OCI-LY1 (cell line): ENCODE results near the gene EDC4.

Source experiments
- H2AFZ ChIP-seq: fragments of 200-600 bp; sonication (generic), shearing (Covaris generic); 2 replicates; pipeline ENCODE4 v1.6.0; 2014; ENCODE audit warnings: antibody characterized with exemption, mild to moderate bottlenecking, low read length
- H3F3A ChIP-seq: fragments of 200-600 bp; sonication (generic), shearing (Covaris generic); 2 replicates; pipeline ENCODE4 v1.6.0; 2014; ENCODE audit warnings: mild to moderate bottlenecking, antibody characterized with exemption, low read length, moderate library complexity; ENCODE audit not compliant: insufficient read depth
- H3K27ac ChIP-seq: fragments of 200-600 bp; sonication (generic); 2 replicates; pipeline ENCODE4 v1.5.1; 2014; ENCODE audit warnings: low read length, mixed run types, mild to moderate bottlenecking, low read depth; ENCODE audit not compliant: poor library complexity, severe bottlenecking
- H3K27me3 ChIP-seq: fragments of 200-600 bp; sonication (generic); 2 replicates; pipeline ENCODE4 v1.6.0; 2014; ENCODE audit warnings: antibody characterized with exemption, mild to moderate bottlenecking, low read length, moderate library complexity; ENCODE audit not compliant: insufficient read depth
- H3K36me3 ChIP-seq: fragments of 200-600 bp; sonication (generic); 2 replicates; pipeline ENCODE4 v1.6.1; 2014; ENCODE audit warnings: mild to moderate bottlenecking, antibody characterized with exemption, low read length, moderate library complexity, mixed read lengths; ENCODE audit not compliant: insufficient read depth
- H3K4me1 ChIP-seq: fragments of 200-600 bp; sonication (generic); 2 replicates; pipeline ENCODE4 v1.5.1; 2014; ENCODE audit warnings: mild to moderate bottlenecking, low read length, moderate library complexity; ENCODE audit not compliant: insufficient read depth, severe bottlenecking
- H3K4me2 ChIP-seq: fragments of 200-600 bp; sonication (generic), shearing (Covaris generic); 2 replicates; pipeline ENCODE4 v1.6.1; 2014; ENCODE audit warnings: low read length
- H3K4me3 ChIP-seq: fragments of 200-600 bp; sonication (generic); 2 replicates; pipeline ENCODE4 v1.5.1; 2014; ENCODE audit warnings: low read length, low read depth, mild to moderate bottlenecking, mixed read lengths; ENCODE audit not compliant: poor library complexity, severe bottlenecking
- H3K79me2 ChIP-seq: fragments of 200-600 bp; shearing (Covaris generic); 2 replicates; pipeline ENCODE4 v1.6.1; 2016; ENCODE audit warnings: mixed run types, low read length, mixed read lengths; ENCODE audit not compliant: insufficient read depth
- H3K9ac ChIP-seq: fragments of 200-600 bp; sonication (generic), shearing (Covaris generic); 2 replicates; pipeline ENCODE4 v1.6.1; 2014; ENCODE audit warnings: mild to moderate bottlenecking, low read length, mixed read lengths
- H3K9me2 ChIP-seq: fragments of 200-600 bp; sonication (generic), shearing (Covaris generic); 2 replicates; pipeline ENCODE4 v1.6.1; 2014; ENCODE audit warnings: low read depth, mild to moderate bottlenecking, low read length, mixed read lengths
- H3K9me3 ChIP-seq: fragments of 200-600 bp; shearing (Covaris generic); 2 replicates; pipeline ENCODE4 v1.6.1; 2014; ENCODE audit warnings: low read length, mixed read lengths
- H4K20me1 ChIP-seq: fragments of 200-600 bp; sonication (generic), shearing (Covaris generic); 2 replicates; pipeline ENCODE4 v1.6.0; 2016; ENCODE audit warnings: mild to moderate bottlenecking, low read length; ENCODE audit not compliant: insufficient read depth
- CTCF ChIP-seq: fragments of 200-600 bp; sonication (generic), shearing (Covaris generic); IDR thresholded peaks from 2 replicates; pipeline ENCODE4 v1.5.1; 2017; ENCODE audit warnings: mild to moderate bottlenecking, antibody characterized with exemption, low read length, moderate library complexity, mixed read lengths
- EZH2 ChIP-seq: fragments of 200-600 bp; sonication (generic), shearing (Covaris generic); IDR thresholded peaks from 2 replicates; pipeline ENCODE4 v1.8.0; 2017; ENCODE audit warnings: borderline replicate concordance, mixed run types, mild to moderate bottlenecking, antibody characterized with exemption, low read length, moderate library complexity, mixed read lengths

The EDC4 gene

GRCh38 chr16:67892899-67893742 lies 20.3 kb downstream of the EDC4 start, which contains the start of gene PSKH1:
Gene PSKH1 (plus strand): TSS chr16:67893254. CDS start chr16:67908750, 15,496 bp downstream.
- peak within 1 kb of the TSS; percentile 78 for H3K4me2 ChIP-seq
- no peaks in the 10 kb centered on the region for H4K20me1 ChIP-seq
- no peak within 1 kb of the TSS for H2AFZ ChIP-seq
- no peaks in the 10 kb centered on the region for H3K9me3 ChIP-seq
- H3K27me3 ChIP-seq: no peaks in the 10 kb centered on the region
- H3K27ac ChIP-seq: no peak within 1 kb of the TSS
- no peaks in the 10 kb centered on the region for H3K9me2 ChIP-seq
- H3K4me3 ChIP-seq: peak within 1 kb of the TSS; percentile 91
- H3F3A ChIP-seq: no peaks in the 10 kb centered on the region
- H3K79me2 ChIP-seq: peaks cover 19% of the 10 kb centered on the region
- H3K36me3 ChIP-seq: no peaks in the 10 kb centered on the region
- TF ChIP-seq EZH2 (no peak), CTCF (no peak)
- H3K4me1 ChIP-seq: peaks cover 19% of the 10 kb centered on the region
- H3K9ac ChIP-seq: peak within 1 kb of the TSS; percentile 88

- peaks cover 19% of the 10 kb centered on the region for H3K4me1 ChIP-seq
- H3K4me2 ChIP-seq: peak overlapping the region; percentile 77
- H3K79me2 ChIP-seq: peaks cover 19% of the 10 kb centered on the region
- no peaks in the 10 kb centered on the region for H4K20me1 ChIP-seq
- H3K4me3 ChIP-seq: peak overlapping the region; percentile 91
- no peak for TF ChIP-seq CTCF
- no peak for TF ChIP-seq EZH2
- no peak overlapping the region for H3K27ac ChIP-seq
- no peaks in the 10 kb centered on the region for H3K36me3 ChIP-seq
- H2AFZ ChIP-seq: no peak overlapping the region
- H3K9me3 ChIP-seq: no peaks in the 10 kb centered on the region
- H3K9ac ChIP-seq: peak overlapping the region; percentile 88
- no peaks in the 10 kb centered on the region for H3K9me2 ChIP-seq
- H3F3A ChIP-seq: no peaks in the 10 kb centered on the region
- no peaks in the 10 kb centered on the region for H3K27me3 ChIP-seq
These were observed 21.0 kb downstream of the EDC4 start for GRCh38 chr16:67893743-67894399.

- Histone ChIP-seq H3K27me3 (no peaks in the 10 kb centered on the region), H3K4me2 (no peak overlapping the region), H3K4me3 (no peak overlapping the region), H4K20me1 (no peaks in the 10 kb centered on the region), H3K9me3 (no peaks in the 10 kb centered on the region), H3K79me2 (peaks cover 19% of the 10 kb centered on the region), H3K27ac (no peak overlapping the region), H3K9me2 (no peaks in the 10 kb centered on the region), H2AFZ (no peak overlapping the region), H3F3A (no peaks in the 10 kb centered on the region), H3K36me3 (no peaks in the 10 kb centered on the region), H3K4me1 (peaks cover 17% of the 10 kb centered on the region), H3K9ac (no peak overlapping the region)
- TF ChIP-seq CTCF (no peak), EZH2 (no peak)
These were observed 24.4 kb downstream of the EDC4 start for GRCh38 chr16:67897231-67897630.
